ENCODE measurements around the gene HMHB1. TPM values are rescaled to one million over a fixed set of nuclear protein-coding genes. Genes with fewer than 3 reads are reported as not detected.

The HMHB1 gene
- total RNA-seq, 2 donors from 2014 or later, result not detected

DNA sequence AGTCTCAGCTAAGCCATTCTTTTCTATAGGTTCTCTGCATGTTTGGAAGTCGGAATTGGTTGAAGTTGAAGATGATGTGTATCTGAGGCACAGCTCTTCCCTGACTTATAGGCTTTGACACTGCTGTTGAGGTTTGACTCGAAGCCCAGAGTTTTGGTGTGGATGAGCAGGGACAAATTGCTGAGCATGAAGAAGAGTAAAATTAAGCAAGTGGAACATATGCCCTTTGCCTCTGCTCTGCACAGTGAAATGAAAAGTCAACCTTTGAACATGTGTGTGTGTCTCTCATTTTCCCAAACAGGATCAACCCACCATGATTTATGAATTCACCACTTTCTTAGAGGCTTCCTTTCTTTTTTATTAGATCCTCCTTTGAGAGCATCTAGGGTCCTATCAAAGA is 8.5 kb downstream of the HMHB1 start:
- no peak overlapping the region for H3K4me3 ChIP-seq
- no peaks in the 10 kb centered on the region for H3K9me3 ChIP-seq
- no peak overlapping the region for H3K27ac ChIP-seq
- DNase-seq (ENCODE audit: low spot score), result no peak
- no peaks in the 10 kb centered on the region for H3K36me3 ChIP-seq
- no peaks in the 10 kb centered on the region for H3K4me1 ChIP-seq (ENCODE audit: control insufficient read depth in 1 of 2, low read depth in 2 of 2)
- TF ChIP-seq, protein P1, sequence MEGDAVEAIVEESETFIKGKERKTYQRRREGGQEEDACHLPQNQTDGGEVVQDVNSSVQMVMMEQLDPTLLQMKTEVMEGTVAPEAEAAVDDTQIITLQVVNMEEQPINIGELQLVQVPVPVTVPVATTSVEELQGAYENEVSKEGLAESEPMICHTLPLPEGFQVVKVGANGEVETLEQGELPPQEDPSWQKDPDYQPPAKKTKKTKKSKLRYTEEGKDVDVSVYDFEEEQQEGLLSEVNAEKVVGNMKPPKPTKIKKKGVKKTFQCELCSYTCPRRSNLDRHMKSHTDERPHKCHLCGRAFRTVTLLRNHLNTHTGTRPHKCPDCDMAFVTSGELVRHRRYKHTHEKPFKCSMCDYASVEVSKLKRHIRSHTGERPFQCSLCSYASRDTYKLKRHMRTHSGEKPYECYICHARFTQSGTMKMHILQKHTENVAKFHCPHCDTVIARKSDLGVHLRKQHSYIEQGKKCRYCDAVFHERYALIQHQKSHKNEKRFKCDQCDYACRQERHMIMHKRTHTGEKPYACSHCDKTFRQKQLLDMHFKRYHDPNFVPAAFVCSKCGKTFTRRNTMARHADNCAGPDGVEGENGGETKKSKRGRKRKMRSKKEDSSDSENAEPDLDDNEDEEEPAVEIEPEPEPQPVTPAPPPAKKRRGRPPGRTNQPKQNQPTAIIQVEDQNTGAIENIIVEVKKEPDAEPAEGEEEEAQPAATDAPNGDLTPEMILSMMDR (IDR thresholded peaks at IDR 0.05), result no peak
- no peaks in the 10 kb centered on the region for H3K27me3 ChIP-seq (replicated peaks; ENCODE audit: insufficient read depth)
- no peak for ATAC-seq (ENCODE audit: insufficient number of reproducible peaks, low FRiP score, low read depth)

DNA sequence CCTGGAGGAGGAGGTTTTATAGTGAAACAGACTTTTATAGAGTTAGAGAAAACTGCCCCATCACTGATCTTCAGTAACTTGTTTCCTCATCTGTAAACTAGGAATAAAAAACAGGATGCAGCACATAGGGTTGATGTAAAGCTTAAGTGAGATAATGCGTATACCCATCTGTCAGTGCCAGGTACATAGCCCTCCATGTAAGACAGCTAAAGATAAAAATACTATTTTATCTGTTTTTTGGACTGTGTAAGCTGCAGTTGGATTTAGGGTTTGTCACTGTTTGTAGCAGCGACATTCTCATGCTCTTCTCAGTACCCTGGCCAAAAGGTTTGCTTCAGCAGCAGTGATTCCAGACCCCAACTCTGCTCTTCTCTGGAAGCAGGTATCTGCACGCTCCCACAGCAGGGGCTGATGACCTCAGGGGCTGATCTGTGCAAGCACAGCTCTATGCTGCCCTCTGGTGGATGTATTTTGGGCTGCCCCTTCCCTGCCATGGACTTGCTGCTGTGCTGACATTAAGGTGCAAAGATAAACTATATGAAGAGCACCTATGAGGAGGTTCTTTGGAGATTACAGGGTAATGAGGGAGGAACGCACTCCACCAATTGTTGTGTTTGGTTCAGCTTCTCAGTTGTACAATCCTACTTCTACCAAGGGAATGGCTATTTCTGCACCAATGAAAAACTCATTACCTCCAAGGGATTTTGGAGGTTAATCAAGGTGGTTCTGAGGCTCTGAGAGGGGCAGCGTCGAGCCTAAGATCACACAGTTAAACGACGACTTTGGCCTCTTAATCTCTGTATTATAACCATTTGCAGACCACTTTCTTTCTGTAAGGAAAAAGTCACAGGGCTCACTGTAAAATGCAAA is 13.1 kb downstream of the HMHB1 start:
- TF ChIP-seq, protein P1 (IDR thresholded peaks at IDR 0.05), result peak; percentile 86
- Histone ChIP-seq H3K4me3 (no peak overlapping the region), H3K9me3 (no peaks in the 10 kb centered on the region), H3K27ac (no peak overlapping the region), H3K36me3 (no peaks in the 10 kb centered on the region), H3K27me3 (replicated peaks; ENCODE audit: insufficient read depth) (no peaks in the 10 kb centered on the region), H3K4me1 (ENCODE audit: control insufficient read depth in 1 of 2, low read depth in 2 of 2) (peaks cover 0 to 11% of the 10 kb centered on the region in 2 donors)
- DNase-seq (ENCODE audit: low spot score) (peak; percentile 20), ATAC-seq (ENCODE audit: insufficient number of reproducible peaks, low FRiP score, low read depth) (no peak)

DNA sequence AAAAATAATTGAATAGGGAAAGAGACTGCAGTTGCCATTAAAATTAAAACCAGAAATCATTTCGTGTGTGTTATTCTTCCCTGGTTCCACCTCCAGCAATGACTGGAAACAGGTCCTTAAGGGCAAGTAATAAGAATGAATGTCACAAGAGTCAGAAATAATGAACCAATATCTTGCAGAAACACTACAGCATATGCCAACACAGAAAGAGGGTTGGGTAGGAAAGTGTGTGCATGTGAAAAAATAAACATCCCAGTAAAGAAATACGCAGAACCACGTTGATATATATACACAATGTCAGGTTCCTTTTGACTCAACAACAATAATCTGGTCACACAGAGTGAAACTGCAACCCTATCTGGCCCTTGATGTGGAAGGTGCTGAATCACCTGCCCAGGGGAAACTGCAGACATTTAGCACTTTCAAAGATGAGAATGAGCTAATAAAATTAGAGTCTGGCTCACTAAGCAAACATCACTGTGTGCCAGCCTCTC is 15.0 kb downstream of the HMHB1 start:
- H3K4me1 ChIP-seq (ENCODE audit: control insufficient read depth in 1 of 2, low read depth in 2 of 2), result peaks cover 0 to 11% of the 10 kb centered on the region in 2 donors
- H3K4me3 ChIP-seq, result no peak overlapping the region
- no peaks in the 10 kb centered on the region for H3K27me3 ChIP-seq (replicated peaks; ENCODE audit: insufficient read depth)
- TF ChIP-seq, protein P1 (IDR thresholded peaks at IDR 0.05), result no peak
- ATAC-seq (ENCODE audit: insufficient number of reproducible peaks, low FRiP score, low read depth), result no peak
- no peak for DNase-seq (ENCODE audit: low spot score)
- no peaks in the 10 kb centered on the region for H3K9me3 ChIP-seq
- no peak overlapping the region for H3K27ac ChIP-seq
- H3K36me3 ChIP-seq, result no peaks in the 10 kb centered on the region

DNA sequence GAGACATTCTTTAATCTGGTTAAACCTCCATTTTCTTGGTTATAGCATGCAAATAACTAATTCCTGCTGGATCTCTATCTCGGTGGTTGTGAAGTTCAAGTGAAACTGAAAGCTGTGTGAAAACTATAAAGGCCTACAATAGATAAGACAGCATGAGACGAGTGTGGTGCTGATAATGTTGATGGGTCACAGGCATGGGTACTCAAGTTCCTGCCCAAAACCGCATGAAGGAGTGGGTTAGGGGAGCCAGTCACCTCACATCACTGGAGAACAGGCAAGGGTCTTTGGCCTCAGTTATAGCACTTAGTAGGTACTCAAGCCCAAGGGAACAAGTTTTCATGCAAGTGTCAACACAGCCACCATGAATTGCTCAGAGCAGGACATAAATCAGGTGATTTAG is 16.7 kb downstream of the HMHB1 start:
- Histone ChIP-seq H3K27me3 (replicated peaks; ENCODE audit: insufficient read depth) (no peaks in the 10 kb centered on the region), H3K4me1 (ENCODE audit: control insufficient read depth in 1 of 2, low read depth in 2 of 2) (peaks cover 0 to 11% of the 10 kb centered on the region in 2 donors), H3K4me3 (no peak overlapping the region), H3K27ac (no peak overlapping the region), H3K36me3 (no peaks in the 10 kb centered on the region), H3K9me3 (no peaks in the 10 kb centered on the region)
- ATAC-seq (ENCODE audit: insufficient number of reproducible peaks, low FRiP score, low read depth) (no peak), DNase-seq (ENCODE audit: low spot score) (no peak)
- TF ChIP-seq, protein P1 (IDR thresholded peaks at IDR 0.05), result no peak

DNA sequence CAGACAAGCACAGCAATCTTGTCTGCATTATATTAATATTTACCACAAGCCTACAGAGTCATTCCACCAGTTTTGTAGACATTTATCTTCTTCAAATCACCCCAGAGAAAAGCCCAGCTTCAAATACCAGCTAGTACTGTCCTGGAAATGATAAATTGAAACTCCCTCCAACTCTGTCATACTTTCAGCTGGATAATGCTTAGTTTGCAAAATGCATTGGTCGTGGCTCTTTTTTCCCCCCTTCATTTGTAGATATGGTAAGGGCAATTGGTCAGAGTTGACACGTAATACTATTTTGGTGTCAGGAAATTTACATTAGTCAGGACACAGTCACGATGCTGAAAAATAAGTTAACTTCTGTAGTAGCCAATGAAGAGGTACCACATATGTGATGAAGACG is 21.2 kb downstream of the HMHB1 start:
- TF ChIP-seq, protein P1 (IDR thresholded peaks at IDR 0.05), result no peak
- H3K27me3 ChIP-seq (replicated peaks; ENCODE audit: insufficient read depth), result no peaks in the 10 kb centered on the region
- no peaks in the 10 kb centered on the region for H3K9me3 ChIP-seq
- H3K27ac ChIP-seq, result no peak overlapping the region
- DNase-seq (ENCODE audit: low spot score) (no peak), ATAC-seq (ENCODE audit: insufficient number of reproducible peaks, low FRiP score, low read depth) (no peak)
- H3K4me1 ChIP-seq (ENCODE audit: control insufficient read depth in 1 of 2, low read depth in 2 of 2), result no peaks in the 10 kb centered on the region
- no peak overlapping the region for H3K4me3 ChIP-seq
- no peaks in the 10 kb centered on the region for H3K36me3 ChIP-seq
